Activated CD8-positive, alpha-beta memory T cell treated with anti-CD3 and anti-CD28 coated beads for 24 hours (primary cell): Measurements from ENCODE around the gene MYT1.

Experiments used
- DNase-seq: peaks from one replicate; pipeline ENCODE4 v3.0.0-alpha.2; 2020

Gene MYT1

DNA sequence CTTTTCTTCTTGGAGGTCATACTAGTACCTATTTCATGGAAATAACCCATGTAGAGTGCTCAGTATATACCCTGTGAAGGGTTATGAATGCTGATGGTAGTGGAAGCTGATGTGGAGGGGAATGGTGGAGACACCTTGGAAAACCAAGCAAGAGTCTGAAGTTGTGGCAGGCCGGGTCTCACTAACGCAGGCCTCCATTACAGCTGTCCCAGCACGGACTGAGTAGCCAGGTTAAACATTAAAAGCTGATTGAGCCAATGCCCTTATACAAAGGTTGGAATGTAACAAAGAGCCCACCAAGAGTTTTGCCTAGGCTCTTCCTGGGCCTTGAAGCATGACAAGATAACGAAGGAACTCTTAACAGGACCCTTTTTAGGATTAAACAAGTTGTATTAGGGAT is 89.2 kb downstream of the MYT1 start:
- DNase-seq: no peak

DNA sequence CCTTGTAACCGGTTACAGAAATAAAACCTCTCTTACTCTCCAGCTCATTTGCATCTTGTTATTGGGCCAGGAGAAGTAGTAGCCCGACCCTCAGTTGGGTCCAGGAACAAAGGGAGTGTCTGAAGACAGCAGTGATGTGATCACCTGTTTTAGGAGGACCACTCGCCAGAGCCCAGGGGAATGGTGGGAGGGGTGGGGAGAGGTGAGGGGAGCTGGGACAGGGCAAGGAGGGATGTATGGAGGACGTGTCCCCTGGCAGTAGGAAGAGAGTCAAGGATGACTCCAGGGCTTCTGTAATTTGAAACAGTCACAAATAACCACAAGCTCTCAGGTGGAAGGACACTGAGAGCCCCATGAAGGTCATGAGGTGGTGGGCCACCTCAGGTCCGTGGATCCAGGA is 89.9 kb downstream of the MYT1 start:
- DNase-seq: no peak

DNA sequence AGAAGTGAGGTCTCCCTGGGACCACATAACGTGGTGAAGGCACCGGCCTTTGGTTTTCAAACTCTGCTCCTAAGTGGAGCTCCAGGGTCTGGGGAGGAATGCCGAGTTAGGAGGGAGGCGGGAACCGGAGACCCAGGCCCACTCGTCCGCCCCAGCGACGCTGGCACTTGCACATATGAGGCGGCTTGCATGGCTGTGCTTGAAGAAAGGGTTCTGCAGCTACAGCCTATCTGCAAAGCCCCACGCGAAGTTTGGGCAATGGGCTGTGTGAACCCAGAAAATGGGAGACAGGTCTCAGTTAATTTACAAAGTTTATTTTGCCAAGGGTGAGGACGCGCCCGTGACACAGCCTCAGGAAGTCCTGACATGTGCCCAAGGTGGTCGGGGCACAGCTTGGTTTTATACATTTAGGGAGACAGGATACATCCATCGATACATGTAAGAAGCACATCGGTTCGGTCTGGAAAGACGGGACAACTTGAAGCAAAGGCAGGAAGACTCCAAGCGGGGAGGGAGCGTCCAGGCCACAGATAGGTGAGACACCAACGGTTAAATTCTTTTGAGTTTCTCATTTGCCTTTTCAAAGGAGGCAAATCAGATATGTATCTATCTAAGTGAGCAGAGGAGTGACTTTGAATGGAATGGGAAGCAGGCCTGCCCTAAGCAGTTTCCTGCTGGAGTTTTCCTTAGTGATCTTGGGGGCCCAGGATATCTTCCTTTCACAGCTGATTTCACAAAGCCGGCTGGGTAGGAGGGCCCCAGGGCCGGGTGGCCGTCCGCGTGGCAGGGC is 90.5 kb downstream of the MYT1 start:
- peak; percentile 55 for DNase-seq

DNA sequence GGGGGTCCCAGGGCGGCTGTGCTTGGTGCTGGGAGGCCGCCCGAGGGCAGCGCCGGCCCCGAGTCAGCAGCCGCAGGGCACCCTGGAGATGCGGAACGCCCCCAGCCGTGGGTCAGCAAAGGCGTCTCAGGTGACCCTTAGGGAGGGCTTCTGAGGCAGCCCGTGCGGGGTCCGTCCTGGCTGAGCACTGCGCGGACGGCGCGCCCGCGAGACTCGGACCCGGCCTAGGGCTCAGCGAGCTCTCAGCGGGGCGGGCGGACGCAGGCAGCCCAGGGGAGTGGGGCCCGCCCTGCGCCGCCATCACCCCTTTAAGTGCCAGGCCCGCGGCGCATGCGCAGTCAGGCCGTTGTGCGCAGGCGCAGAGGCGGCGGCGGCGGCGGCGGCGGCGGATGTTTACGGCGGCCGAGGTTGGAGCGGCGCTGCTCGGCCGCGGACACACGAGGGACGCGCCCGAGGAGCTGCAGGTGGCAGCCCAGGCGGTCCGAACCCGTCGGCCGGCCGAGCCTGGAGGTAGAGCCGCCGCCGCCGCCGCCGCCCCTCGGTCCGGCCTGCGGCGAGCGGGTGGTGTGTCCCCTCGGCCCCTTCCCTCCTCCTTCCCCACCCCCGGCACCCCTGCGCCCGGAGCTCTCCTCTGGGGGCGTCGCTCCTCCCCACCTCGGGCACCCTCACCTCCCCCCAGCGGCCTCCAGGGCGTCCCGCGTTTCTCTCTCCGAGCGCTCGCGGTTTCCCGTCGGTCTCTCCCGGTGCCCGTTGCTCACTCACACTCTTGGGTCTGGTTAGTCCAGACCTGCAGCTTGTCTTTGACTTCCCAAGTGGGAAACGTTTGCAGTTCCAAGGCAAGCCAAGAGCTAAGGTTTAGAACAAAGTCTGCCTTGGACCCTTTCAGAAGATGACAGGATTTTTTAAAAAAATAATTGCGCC is 91.4 kb downstream of the MYT1 start, which contains the start of gene PCMTD2:
TSS of gene PCMTD2 (plus strand) at position 388 of the 921 bp plus-strand sequence. CDS start 4,218 bp downstream, outside the sequence.
- DNase-seq: peak; percentile 95

DNA sequence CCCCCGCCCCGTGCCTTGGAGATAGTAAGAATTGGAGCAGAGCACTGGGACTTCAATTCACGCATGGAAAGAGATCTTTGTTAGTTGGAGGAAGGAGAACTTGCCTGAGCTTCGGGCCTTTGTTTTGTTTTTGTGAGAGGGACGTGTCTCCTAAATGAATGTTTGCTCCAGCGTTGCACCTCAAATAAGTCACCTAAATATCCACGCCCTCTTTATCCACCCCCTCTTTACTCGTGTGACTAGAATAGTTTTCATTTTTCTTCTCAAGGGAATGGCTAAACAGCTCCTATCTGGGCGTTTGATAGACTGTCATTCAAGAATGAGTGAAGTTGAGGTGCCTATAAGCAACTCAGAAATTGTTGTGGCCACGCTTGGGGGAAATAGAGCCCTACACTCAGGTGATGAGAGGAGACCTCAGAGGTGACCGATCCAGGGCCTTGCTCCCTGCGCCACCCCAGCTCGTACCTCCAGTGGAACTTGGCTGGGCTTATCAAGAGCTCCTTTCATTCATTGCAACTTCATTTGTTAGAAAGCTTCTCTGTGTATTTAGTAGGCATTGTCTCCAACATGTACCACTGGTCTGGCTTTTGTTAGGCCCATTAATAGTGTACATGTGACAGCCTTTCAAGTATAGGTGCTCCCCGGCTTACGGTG is 92.2 kb downstream of the MYT1 start:
- no peak for DNase-seq

DNA sequence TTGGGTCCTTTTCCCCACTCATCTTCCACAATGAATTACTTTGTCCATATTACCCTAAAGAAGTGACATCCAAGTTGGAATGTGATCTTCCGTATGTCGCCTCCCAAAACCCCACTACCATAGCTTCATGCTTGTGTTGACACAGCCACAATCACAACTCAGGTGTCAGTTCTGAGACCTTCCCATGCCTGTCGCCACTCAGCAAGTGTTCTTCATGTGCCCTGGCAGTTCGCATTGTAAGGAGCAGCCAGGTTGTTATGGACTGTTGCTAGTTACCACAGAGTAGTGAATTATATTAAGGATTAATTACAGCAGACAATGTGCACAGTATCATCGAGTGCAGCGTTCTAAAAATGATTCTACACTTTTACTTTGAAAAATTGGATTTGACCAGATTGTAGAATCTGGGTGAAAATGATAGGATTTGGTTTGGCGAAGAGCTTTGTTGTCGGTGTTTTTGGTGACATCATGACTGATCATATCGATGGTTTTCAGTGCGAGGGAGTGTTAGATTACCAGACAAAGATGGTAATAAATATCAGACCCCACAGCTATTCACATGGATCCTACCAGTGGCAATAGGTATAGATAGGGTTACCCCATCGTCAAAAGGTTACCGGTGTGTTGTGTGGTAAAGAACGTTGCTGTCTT is 93.0 kb downstream of the MYT1 start:
- DNase-seq: no peak

DNA sequence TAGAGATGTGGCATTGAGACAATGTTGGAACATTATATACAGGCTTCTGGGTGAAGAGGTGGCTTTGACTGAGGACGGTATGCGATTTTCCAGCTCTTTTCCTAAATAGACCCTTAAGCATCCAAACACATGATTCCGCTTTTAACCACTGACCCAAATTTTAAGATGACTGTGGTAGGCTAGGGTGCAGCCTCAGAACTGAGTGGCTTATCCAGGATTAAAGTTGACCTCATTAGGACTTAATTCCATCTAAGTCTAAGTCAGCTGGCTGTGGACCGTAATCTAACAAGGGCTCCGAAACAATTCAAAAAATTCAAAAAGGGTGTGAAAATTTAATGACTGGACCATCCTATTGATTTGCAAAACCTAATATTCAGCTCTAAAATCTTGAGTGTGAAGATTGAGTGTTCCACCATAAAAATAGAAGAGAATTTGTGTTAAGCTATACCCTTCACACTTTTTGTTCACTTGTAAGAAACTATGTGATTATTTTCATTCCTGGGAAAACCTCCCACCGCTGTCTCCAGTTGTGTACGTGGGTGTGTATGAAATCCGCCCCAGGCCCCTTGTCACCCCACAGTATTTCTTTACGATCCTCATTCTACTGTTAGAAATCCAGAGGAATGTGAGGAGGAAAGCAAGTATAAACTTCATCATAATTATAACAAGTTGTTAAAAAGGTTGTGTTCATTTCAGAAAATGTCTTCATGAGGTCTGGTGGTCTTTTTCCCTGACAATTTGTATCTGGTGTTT is 94.0 kb downstream of the MYT1 start:
- DNase-seq: no peak

DNA sequence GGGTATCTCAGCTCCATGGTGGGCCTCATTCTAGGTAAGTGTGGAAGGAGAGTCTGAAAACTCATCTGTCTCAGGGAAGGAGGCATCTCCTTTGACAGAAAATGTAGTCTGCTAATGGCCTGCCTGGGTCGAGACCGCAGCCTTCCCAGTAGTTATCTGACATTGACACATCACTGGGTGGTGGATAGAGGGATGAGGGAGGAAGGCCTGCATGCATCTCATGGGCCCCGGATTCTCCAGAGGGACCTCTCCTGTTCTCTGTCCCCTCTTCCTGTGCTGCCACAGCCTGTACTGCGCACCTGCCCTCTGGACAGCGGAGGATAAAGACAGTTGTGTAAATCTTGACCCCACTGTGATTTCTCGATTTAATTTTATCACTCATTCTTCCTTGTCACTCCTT is 96.0 kb downstream of the MYT1 start:
- DNase-seq: no peak

DNA sequence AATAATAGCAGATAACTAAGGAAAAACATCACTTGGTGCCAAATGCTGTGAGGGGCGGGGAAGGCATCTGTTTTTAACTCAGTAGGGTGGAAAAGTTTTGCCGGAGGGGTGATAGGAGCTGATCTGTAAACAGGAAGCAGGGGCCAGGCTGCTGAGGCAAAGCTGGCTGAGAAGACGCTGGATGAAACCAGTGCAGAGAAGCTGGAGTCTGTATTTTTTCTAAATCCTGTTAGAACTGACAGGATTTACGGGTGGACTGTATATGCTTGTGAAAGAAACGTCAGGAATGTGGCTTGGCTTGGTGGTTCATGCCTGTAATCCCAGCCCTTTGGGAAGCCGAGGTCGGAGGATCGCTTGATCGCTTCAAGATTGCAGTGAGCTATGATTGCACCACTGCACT is 96.9 kb downstream of the MYT1 start:
- no peak for DNase-seq

DNA sequence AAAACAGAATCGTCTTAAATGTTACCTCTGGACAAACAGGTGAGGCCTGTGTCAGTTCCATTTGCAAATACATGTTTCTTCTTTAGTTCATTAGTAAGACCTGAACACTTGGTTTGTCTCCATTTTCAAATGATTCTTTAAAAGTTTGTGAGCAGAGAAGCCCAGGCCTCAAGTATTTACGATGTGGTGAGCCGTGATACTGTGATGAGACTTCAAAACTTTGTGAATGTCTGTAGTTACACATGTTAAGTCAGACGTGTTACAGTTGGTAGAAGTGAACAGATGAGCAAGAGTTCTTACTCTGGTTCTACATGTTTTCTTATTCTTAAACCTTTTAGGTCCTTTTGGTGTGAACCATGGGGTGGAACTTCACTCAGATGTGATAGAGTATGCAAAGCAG is 99.8 kb downstream of the MYT1 start:
- DNase-seq: no peak

DNA sequence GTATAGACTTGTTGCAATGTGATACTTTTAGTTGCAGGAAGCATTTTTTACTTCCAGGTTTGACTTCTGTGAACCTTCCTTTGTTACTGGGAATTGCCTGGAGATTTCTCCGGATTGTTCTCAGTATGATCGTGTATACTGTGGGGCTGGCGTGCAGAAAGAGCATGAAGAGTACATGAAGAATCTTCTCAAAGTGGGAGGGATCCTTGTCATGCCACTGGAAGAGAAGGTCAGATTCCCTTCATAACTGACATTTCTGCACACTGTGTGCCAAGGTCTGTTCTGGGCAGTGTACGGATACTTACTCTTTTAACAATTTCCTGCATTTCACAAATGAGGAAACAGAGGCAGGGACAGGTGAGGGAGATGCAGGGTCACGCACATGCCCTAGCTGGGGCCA is 100.9 kb downstream of the MYT1 start:
- no peak for DNase-seq

DNA sequence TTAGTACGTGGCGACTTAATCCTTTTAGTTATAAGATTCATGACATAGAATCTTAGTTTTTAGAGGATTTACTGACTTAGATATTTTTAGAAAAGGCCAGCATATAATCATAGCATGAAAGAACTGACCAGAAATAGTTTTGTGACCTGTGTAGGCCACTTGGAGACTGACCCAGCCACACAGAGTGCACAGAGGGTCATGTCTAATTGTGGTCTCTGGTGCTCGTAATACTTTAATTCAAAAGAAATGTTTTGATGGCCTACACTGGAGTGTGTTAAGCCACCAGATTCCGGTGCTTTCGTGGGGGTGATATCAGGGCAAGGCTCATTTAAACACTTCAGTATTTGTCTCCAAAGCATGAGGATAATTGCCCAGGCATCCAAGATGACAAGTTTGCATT is 102.7 kb downstream of the MYT1 start:
- no peak for DNase-seq

DNA sequence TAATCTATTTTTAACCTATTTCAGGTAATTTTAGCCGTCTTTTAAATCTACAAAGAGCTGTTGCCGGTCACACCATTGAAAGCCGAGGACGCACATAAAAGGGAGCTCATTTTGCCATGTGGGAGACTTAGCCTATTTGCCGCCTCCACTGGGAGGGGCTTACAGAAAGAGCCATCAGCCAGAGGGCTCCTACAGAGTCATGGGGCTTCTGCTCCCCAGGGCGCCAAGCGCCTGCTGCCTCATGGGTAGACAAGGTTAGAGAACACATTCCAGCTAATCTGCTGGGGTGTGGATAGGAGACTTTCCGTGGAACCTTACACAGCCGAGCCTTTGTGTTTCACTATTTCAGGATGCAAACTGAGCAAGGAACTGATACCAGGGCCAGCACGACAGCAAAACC is 103.9 kb downstream of the MYT1 start:
- DNase-seq: no peak

DNA sequence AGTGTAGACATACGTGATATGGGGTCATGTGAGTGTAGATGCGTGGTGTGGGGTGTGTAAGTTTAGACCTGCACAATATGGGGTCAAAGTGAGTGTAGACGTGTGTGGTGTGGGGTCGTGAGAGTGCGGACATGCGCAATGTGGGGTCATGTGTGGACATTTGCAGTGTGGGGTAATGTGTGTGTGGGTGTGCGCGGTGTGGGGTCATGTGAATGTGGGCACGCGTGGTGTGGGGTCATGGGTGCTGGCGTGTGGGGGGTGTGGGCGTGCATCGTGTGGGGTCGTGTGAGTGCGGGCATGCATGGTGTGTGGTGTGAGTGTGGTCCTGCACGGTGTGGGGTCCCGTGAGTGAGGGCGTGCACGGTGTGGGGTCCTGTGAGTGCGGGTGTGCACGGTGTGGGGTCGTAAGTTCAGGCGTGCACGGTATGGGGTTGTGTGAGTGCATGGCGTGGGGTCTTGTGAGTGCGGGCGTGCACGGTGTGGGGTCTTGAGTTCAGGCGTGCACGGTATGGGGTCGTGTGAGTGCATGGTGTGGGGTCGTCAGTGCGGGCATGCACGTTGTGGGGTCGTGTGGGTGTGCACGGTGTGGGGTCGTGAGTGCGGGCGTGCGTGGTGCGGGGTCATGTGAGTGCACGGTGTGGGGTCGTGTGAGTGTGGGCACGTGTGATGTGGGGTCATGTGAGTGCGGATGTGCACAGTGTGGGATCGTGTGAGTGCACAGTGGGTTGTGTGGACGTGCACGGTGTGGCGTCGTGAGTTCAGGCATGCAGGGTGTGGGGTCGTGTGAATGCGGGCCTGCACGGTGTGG is 105.6 kb downstream of the MYT1 start:
- DNase-seq: no peak

DNA sequence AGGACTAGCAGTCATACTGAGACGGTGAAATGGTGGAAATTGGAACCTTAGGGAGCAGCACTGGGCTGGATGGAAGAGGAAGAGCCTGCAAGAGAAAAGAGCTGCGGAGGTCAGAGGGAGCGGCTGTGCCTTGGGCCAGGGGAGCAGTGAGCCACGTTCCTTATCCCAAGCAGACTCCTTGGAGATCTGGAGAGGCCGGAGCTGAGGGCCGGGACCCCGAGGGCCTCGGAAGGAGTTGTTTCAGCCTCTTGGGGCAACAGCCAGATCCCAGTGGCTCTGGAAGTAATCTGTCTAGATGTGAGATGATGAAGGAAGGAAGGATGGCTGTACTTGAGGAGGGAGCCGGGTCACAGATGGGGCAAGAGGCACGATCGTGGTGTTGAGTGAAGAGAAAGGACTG is 107.4 kb downstream of the MYT1 start:
- DNase-seq: no peak

DNA sequence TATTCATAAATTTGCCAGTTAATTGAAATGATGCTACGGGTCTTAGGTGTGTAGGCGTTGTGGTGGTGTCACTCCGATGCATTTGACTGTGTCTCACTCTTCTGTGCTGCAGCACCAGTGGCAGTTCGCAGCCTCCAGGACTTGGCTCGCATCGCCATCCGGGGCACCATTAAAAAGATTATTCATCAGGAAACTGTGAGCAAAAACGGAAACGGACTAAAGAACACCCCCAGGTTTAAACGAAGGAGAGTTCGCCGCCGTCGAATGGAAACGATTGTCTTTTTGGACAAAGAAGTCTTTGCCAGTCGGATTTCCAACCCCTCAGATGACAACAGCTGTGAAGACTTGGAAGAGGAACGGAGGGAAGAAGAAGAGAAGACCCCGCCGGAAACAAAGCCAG is 108.9 kb downstream of the MYT1 start:
- DNase-seq: no peak

DNA sequence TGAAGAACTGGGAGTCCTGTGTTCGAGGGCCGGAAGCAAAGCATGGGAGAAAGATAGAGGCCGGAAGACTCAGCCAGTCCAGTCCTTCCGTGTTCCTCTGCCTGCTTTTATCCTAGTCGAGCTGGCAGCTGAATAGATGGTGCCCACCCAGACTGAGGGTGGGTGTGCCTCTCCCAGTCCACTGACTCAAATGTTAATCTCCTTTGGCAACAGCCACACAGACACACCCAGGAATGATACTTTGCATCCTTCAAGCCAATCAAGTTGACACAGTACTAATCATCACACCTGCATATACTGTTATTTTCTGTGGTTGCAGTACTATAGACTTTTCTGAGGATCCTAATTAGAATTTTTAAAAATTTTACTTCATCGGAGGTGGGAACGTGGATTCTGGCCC is 112.6 kb downstream of the MYT1 start:
- no peak for DNase-seq

DNA sequence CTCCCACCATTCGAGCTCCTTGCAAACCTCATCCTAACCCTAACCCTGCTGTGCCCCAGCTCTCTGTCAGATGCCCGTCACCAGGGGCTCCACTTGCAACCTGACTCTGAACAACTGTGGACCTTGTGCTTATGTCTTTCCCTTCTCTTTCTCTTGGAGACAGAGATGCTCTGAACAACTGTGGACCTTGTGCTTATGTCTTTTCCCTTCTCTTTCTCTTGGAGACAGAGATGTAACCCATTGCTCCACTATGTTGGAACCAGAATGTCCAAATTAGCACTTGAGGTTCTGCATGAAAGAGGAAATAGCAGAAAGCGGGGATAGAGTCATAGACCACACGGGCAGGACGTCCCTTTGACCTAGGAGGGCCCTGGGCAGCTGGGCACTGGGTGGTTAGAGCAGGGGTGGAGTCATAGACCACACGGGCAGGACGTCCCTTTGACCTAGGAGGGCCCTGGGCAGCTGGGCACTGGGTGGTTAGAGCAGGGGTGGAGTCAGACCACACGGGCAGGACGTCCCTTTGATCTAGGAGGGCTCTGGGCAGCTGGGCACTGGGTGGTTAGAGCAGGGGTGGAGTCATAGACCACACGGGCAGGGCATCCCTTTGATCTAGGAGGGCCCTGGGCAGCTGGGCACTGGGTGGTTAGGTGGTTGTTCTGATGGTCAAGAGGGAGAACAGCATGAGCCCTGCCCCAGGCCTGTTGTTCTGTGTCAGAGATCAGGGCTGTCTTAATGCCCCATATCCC is 113.5 kb downstream of the MYT1 start:
- no peak for DNase-seq

DNA sequence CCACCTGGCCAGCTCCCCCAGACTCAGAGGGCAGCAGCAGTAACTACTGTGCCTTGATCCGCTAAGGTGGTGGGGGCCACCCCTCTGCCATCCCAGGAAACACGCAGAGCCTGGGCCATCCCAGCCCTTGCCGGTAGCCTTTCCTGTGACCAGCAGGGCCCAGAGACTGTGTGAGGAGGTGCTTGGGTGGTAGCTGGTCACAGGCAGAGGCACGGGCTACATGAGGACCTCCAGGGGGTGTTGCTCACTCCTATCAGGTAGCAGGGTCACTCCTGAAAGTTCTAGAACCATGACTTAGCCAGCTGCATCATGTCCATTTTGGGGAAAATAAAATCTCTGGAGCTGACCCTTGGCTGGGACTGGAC is 114.0 kb downstream of the MYT1 start:
- no peak for DNase-seq

DNA sequence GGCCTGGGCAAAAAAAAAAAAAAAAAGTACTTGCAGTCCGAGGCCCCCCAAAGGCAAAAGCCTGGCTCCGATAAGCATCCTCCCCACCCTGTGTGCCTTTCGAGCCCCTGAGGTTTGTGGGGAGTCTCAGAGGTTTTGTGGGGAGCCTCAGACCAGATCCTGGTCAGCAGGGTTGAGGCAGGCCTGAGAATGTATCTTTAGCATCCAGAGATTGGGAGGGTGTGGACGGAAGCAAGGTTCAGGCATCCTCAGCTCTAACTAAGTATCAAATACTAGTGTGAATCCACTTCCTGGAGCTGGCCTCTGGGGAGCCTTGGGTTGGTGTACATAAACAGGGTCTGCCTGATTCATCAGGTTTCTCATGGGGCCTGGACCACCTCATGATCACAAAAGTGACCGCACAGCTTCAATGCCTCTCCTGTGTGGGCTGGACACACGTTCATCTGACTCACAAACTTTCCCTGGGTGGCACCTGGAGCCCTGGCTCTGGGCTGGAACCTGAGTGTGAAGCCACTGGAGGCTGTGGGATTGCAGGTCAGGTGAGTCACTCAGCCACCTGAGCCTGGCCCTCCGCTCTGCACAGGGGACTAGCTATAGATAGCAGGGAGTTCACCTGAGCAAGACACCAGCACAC is 115.7 kb downstream of the MYT1 start:
- no peak for DNase-seq
